ENCODE data around the gene PCID2. TPM values are rescaled to one million over a fixed set of nuclear protein-coding genes. Genes with fewer than 3 reads are reported as not detected.

Gene PCID2
- total RNA-seq, 4 donors from 2014 or later = 24.9 to 42.1 (median 36.8) TPM

- H3K4me1 ChIP-seq = peaks cover 0 to 17% (median 11%) of the 10 kb centered on the region in 4 donors
- H3K27ac ChIP-seq = peak overlapping the region; percentile 38 to 56 (median 47)
- H3K4me3 ChIP-seq = peak overlapping the region; percentile 31 to 50 (median 46)
- TF ChIP-seq CTCF (IDR thresholded peaks at IDR 0.05) (no peak), POLR2A (IDR thresholded peaks at IDR 0.05) (no peak)
- H3K36me3 ChIP-seq = no peaks in the 10 kb centered on the region
- DNase-seq = peak; percentile 72 to 83 (median 83)
- H3K27me3 ChIP-seq = no peaks in the 10 kb centered on the region
- no peaks in the 10 kb centered on the region for H3K9me3 ChIP-seq
Observed at GRCh38 chr13:113153810-113154748, 54.4 kb downstream of the PCID2 start.

GRCh38 chr13:113152984-113153809, 55.3 kb downstream of the PCID2 start:
- Histone ChIP-seq H3K27ac (peak overlapping the region; percentile 38 to 56 (median 47)), H3K4me3 (peak overlapping the region; percentile 31 to 50 (median 46))

GRCh38 chr13:113152691-113152983, 55.8 kb downstream of the PCID2 start:
- H3K4me3 ChIP-seq = peak overlapping the region in 3 of 4 donors; percentile 46 to 50 (median 47)
- no peak for DNase-seq
- no peak overlapping the region for H3K27ac ChIP-seq
- no peaks in the 10 kb centered on the region for H3K27me3 ChIP-seq
- peaks cover 0 to 17% (median 11%) of the 10 kb centered on the region in 4 donors for H3K4me1 ChIP-seq
- no peaks in the 10 kb centered on the region for H3K36me3 ChIP-seq
- H3K9me3 ChIP-seq = no peaks in the 10 kb centered on the region
- no peak for TF ChIP-seq POLR2A (IDR thresholded peaks at IDR 0.05)
- TF ChIP-seq CTCF (IDR thresholded peaks at IDR 0.05) = no peak

More at GRCh38 chr13:113152984-113153809, 55.3 kb downstream of the PCID2 start:
- H3K36me3 ChIP-seq = no peaks in the 10 kb centered on the region
- H3K4me1 ChIP-seq = peaks cover 0 to 17% (median 11%) of the 10 kb centered on the region in 4 donors
- no peaks in the 10 kb centered on the region for H3K27me3 ChIP-seq
- H3K9me3 ChIP-seq = no peaks in the 10 kb centered on the region
- peak; percentile 29 to 68 (median 59) for DNase-seq
- TF ChIP-seq CTCF (IDR thresholded peaks at IDR 0.05) (no peak), POLR2A (IDR thresholded peaks at IDR 0.05) (no peak)

- Histone ChIP-seq H3K4me3 (peak overlapping the region in 1 of 4 donors; percentile 47), H3K27ac (no peak overlapping the region), H3K9me3 (no peaks in the 10 kb centered on the region), H3K4me1 (peaks cover 0 to 17% (median 11%) of the 10 kb centered on the region in 4 donors), H3K27me3 (no peaks in the 10 kb centered on the region), H3K36me3 (no peaks in the 10 kb centered on the region)
- TF ChIP-seq CTCF (IDR thresholded peaks at IDR 0.05) (no peak), POLR2A (IDR thresholded peaks at IDR 0.05) (no peak)
- DNase-seq = peak in 1 of 3 donors; percentile 49
Observed at GRCh38 chr13:113151745-113152690, 56.5 kb downstream of the PCID2 start.

Measured in Peyer's patch (tissue), 4 donors.